22Rv1 (cell line): ENCODE results near the gene FABP7.

Experiments used
- CTCF ChIP-seq: fragments of 450-650 bp; IDR thresholded peaks from 2 replicates; pipeline ENCODE4 v1.5.1; 2017; ENCODE audit warnings: mild to moderate bottlenecking
- ZFX ChIP-seq: fragments of 450-650 bp; IDR thresholded peaks from 2 replicates; pipeline ENCODE4 v1.6.1; 2017; ENCODE audit warnings: antibody characterized with exemption, borderline replicate concordance

GRCh38 chr6:122733259-122733658 is 46.3 kb upstream of the FABP7 start:
- TF ChIP-seq CTCF (no peak), ZFX (no peak)
